HL-60 (cell line): ENCODE results near the gene SLC25A1.

Experiments used
- DNase-seq, 2 experiments: peaks; one replicate each; pipeline ENCODE4 v3.0.0-alpha.2; 2010 to 2020; ENCODE audit warnings: low read depth in 1 of 2, low spot score in 1 of 2
- H3K27ac ChIP-seq: fragments of 250-450 bp; sonication (Bioruptor Pico); replicated peaks from 2 replicates; pipeline ENCODE4 v1.5.1; 2020; ENCODE audit warnings: mild to moderate bottlenecking, moderate library complexity
- H3K27me3 ChIP-seq: fragments of 250-450 bp; sonication (Bioruptor Pico); 2 replicates; pipeline ENCODE4 v1.5.1; 2021; ENCODE audit warnings: mild to moderate bottlenecking, moderate library complexity; ENCODE audit not compliant: insufficient read depth, poor library complexity, severe bottlenecking
- H3K4me3 ChIP-seq: replicated peaks from 2 replicates; pipeline ENCODE4 v1.5.1; 2011; ENCODE audit warnings: mild to moderate bottlenecking, control low read depth, low read length; ENCODE audit not compliant: insufficient read depth
- GABPA ChIP-seq: IDR thresholded peaks from 2 replicates; pipeline ENCODE4 v1.6.1; 2012; ENCODE audit warnings: low read depth
- POLR2AphosphoS5 ChIP-seq: IDR thresholded peaks from 2 replicates; pipeline ENCODE4 v1.6.1; 2012; ENCODE audit warnings: low read depth
- SPI1 ChIP-seq: IDR thresholded peaks from 2 replicates; pipeline ENCODE4 v1.6.1; 2012; ENCODE audit warnings: low read depth, mild to moderate bottlenecking, borderline replicate concordance
- TF ChIP-seq, protein P1 (sequence below): IDR thresholded peaks from one replicate; pipeline ENCODE4 v1.5.1; 2011; ENCODE audit warnings: low read length, control low read depth, inconsistent platforms; ENCODE audit not compliant: insufficient read depth
- TF ChIP-seq, protein P2 (sequence below): IDR thresholded peaks from 2 replicates; pipeline ENCODE4 v1.6.1; 2012; ENCODE audit warnings: low read depth; ENCODE audit not compliant: insufficient replicate concordance

SLC25A1 gene

DNA sequence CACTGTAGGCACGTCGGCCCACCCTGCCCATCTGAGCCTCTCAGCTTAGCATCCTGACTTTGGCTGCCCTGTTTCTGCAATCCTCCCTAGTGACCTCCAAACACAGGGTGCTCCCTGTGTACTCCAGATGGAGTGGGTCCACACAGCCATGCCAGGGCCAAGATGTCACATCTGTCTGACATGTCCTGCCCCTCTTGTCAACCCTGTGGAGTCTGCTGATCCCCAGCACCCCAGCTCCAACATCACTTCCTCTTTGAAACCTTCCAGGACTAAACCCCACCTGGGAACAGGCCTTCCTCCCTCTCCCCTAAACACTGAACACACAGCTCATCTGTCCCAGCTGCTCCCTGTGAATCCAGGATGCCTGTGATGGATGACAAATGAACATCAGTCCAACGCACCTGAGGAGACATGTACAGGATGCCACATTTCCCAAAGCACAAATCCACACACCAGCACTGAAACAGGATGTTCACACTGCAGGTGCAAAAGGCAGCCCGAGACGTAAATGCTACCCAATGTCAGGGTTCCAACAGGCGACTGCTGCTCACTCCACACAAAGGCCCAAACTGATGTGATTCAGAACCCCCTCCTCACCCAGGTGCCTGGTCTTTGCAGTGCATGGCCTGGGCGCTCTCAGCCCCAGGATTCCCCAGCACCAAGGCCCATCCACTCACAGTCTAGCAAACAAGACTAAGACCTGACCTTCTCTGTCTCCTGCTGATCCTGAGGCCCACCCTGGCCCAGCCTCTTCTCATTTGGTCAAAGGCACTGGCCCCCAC, 49.4 kb downstream of the SLC25A1 start:
- TF ChIP-seq, protein P1, sequence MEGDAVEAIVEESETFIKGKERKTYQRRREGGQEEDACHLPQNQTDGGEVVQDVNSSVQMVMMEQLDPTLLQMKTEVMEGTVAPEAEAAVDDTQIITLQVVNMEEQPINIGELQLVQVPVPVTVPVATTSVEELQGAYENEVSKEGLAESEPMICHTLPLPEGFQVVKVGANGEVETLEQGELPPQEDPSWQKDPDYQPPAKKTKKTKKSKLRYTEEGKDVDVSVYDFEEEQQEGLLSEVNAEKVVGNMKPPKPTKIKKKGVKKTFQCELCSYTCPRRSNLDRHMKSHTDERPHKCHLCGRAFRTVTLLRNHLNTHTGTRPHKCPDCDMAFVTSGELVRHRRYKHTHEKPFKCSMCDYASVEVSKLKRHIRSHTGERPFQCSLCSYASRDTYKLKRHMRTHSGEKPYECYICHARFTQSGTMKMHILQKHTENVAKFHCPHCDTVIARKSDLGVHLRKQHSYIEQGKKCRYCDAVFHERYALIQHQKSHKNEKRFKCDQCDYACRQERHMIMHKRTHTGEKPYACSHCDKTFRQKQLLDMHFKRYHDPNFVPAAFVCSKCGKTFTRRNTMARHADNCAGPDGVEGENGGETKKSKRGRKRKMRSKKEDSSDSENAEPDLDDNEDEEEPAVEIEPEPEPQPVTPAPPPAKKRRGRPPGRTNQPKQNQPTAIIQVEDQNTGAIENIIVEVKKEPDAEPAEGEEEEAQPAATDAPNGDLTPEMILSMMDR, result no peak
- TF ChIP-seq SPI1 (peak; percentile 35), GABPA (no peak), POLR2AphosphoS5 (no peak)
- TF ChIP-seq, protein P2, sequence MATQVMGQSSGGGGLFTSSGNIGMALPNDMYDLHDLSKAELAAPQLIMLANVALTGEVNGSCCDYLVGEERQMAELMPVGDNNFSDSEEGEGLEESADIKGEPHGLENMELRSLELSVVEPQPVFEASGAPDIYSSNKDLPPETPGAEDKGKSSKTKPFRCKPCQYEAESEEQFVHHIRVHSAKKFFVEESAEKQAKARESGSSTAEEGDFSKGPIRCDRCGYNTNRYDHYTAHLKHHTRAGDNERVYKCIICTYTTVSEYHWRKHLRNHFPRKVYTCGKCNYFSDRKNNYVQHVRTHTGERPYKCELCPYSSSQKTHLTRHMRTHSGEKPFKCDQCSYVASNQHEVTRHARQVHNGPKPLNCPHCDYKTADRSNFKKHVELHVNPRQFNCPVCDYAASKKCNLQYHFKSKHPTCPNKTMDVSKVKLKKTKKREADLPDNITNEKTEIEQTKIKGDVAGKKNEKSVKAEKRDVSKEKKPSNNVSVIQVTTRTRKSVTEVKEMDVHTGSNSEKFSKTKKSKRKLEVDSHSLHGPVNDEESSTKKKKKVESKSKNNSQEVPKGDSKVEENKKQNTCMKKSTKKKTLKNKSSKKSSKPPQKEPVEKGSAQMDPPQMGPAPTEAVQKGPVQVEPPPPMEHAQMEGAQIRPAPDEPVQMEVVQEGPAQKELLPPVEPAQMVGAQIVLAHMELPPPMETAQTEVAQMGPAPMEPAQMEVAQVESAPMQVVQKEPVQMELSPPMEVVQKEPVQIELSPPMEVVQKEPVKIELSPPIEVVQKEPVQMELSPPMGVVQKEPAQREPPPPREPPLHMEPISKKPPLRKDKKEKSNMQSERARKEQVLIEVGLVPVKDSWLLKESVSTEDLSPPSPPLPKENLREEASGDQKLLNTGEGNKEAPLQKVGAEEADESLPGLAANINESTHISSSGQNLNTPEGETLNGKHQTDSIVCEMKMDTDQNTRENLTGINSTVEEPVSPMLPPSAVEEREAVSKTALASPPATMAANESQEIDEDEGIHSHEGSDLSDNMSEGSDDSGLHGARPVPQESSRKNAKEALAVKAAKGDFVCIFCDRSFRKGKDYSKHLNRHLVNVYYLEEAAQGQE, result no peak
- DNase-seq, result no peak
- H3K27me3 ChIP-seq, result no peaks in the 10 kb centered on the region
- H3K27ac ChIP-seq, result no peak overlapping the region
- H3K4me3 ChIP-seq, result no peak overlapping the region

DNA sequence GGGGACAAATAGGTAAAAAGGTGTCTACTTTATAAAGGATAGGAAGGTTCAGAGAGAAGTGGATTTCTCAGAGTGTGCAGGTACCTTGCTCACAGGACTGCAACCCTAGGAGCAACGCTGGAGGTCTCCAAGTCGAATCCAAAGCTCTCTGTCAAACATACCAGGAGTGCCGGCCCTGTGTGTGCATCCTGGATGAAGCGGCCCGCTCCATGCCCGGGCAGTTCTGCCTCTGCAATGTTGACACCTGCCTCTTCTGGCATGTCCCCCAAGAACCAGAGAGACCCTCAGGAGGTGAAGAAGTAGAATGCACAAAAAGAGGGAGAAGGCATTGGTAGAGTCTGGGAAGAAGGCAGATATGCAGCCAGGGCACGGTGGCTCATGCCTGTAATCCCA, 50.5 kb downstream of the SLC25A1 start:
- no peak overlapping the region for H3K27ac ChIP-seq
- no peaks in the 10 kb centered on the region for H3K27me3 ChIP-seq
- DNase-seq, result no peak
- no peak overlapping the region for H3K4me3 ChIP-seq
- TF ChIP-seq GABPA (no peak), SPI1 (no peak), POLR2AphosphoS5 (no peak)
- TF ChIP-seq, protein P1, result no peak
- TF ChIP-seq, protein P2, result no peak

DNA sequence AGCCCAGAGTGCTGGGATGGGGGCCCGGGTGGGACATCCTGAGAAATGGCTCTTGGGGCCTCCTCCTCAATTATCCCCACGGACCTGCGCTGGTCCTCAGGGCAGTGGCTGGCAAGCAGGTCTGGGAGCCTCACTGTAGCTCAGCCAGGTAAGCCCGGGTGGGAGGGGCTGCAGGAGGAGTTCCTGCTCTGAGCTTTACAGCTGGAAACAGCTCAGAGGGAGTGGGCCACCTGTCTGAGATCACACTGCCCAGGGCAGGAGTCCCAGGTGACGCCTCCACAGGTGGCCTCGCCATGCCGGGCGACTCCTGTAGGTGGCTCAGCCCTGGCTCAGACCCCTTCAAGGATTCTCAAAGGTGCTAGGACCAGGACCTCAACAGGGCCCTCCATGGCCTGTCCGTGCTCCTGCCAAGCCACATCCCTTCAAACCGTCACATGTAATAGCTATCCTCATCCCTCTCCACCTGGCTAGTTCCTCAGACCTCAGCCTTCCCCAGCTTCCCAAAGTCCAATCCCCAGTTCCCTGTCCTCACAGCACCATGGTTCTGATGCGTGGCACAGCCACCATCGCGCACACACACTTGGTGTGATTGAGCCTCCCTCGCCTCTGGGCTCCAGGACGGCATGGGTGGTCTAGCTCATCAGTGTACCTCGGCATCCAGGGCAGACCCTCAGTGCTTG, 51.1 kb downstream of the SLC25A1 start:
- H3K27ac ChIP-seq, result no peak overlapping the region
- no peaks in the 10 kb centered on the region for H3K27me3 ChIP-seq
- no peak for DNase-seq
- TF ChIP-seq, protein P1, result no peak
- TF ChIP-seq POLR2AphosphoS5, result no peak
- TF ChIP-seq GABPA, result no peak
- no peak for TF ChIP-seq SPI1
- TF ChIP-seq, protein P2, result no peak
- no peak overlapping the region for H3K4me3 ChIP-seq
